NCI-H345 treated with DMSO at 0.1 percent for 48 hours (cell line): ENCODE results near the gene ADD2.

Experiments
- DNase-seq: peaks from one replicate; lab custom pipeline; 2025; ENCODE audit not compliant: unreplicated experiment; lab: John Stamatoyannopoulos, UW

The ADD2 gene

DNA sequence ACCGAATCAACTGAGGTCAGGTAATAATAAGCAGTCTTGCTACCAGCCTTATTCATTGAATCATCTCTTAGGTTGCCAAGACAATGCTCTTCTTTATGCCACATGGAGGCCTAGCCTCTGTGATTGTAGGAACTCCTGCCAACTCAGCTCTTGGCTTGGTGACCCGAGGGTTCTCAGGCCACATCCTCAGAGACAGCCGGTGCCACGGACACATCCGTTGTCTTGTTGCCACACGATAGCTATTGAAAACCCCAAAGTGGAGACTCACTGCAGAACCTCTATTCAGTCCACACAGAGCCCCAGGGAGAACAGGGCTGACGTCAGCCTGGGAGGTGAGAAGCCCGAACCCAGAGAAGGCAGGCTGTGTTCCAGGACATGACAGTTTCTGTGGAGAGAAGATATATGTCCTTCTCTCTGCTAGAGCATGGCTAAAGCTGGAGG, 160.9 kb downstream of the ADD2 start:
- DNase-seq: no peak
